Heart left ventricle (tissue), 16 donors: ENCODE measurements around the gene PTPRN2. TPM values are rescaled to one million over a fixed set of nuclear protein-coding genes. Genes with fewer than 3 reads are reported as not detected.

Experiments
- ATAC-seq, 4 donors: fragments of 200-7000 bp; cut with Tn5 transposase; one replicate each; pipeline ENCODE4 v1.9.1; 2020 to 2022; ENCODE audit warnings: moderate library complexity in 4 of 4, mild to moderate bottlenecking in 3 of 4, moderate number of reproducible peaks in 1 of 4
- DNase-seq, 5 donors: peaks; one replicate each; pipeline ENCODE4 v3.0.0-alpha.2; 2020
- H3K27ac ChIP-seq, 12 donors: fragments of 200-600 bp; sonication (generic) in 4 of 12; one replicate each; pipeline versions ENCODE4 v1.5.0 to v1.8.0; 2016 to 2022; ENCODE audit warnings: mild to moderate bottlenecking in 2 of 12
- H3K27me3 ChIP-seq, 9 donors: fragments of 200-600 bp; sonication (generic) in 2 of 9; one replicate each; pipeline versions ENCODE4 v1.5.1 to v1.8.0; 2016 to 2022; ENCODE audit warnings: mild to moderate bottlenecking in 3 of 9
- H3K36me3 ChIP-seq, 9 donors: fragments of 200-600 bp; sonication (generic) in 2 of 9; one replicate each; pipeline versions ENCODE4 v1.5.0 to v1.8.0; 2018 to 2022; ENCODE audit warnings: mild to moderate bottlenecking in 2 of 9
- H3K4me1 ChIP-seq, 12 donors: fragments of 200-600 bp; sonication (generic) in 4 of 12; one replicate each; pipeline versions ENCODE4 v1.5.0 to v1.8.0; 2016 to 2022; ENCODE audit warnings: mild to moderate bottlenecking in 3 of 12
- H3K4me3 ChIP-seq, 12 donors: fragments of 200-600 bp; sonication (generic) in 4 of 12; one replicate each; pipeline versions ENCODE4 v1.5.0 to v1.8.0; 2017 to 2022; ENCODE audit warnings: mild to moderate bottlenecking in 9 of 12, moderate library complexity in 4 of 12
- H3K9me3 ChIP-seq, 12 donors: fragments of 200-600 bp; sonication (generic) in 4 of 12; one replicate each; pipeline versions ENCODE4 v1.5.0 to v1.8.0; 2016 to 2022; ENCODE audit warnings: mild to moderate bottlenecking in 1 of 12
- CTCF ChIP-seq, 12 donors: fragments of 200-600 bp; sonication (generic) in 4 of 12; IDR thresholded peaks; one replicate each; pipeline versions ENCODE4 v1.5.0 to v1.8.0; 2018 to 2022; ENCODE audit warnings: antibody characterized with exemption in 12 of 12, mild to moderate bottlenecking in 5 of 12
- POLR2A ChIP-seq, 2 donors: fragments of 450-650 bp; IDR thresholded peaks; one replicate each; pipeline ENCODE4 v1.6.1; 2017; ENCODE audit warnings: antibody characterized with exemption in 2 of 2, mild to moderate bottlenecking in 2 of 2, moderate library complexity in 2 of 2
- WGBS, 4 donors: extraction: QIAGEN DNeasy Blood & Tissue Kit in 2 of 4; methylation state at CpG; one replicate each; pipeline versions ENCODE4 v1.1.5 to v1.1.7; 2013 to 2018; 5-methylcytosine and 5-hydroxymethylcytosine counted together
- intact Hi-C, 10 donors: fragments of 100-400 bp; cut with DNase I; formaldehyde crosslinking; loops; one replicate each; pipeline versions ENCODE4 v1.11.1 to v1.14.2; 2022
- polyA plus RNA-seq, 2 donors: library from polyadenylated mRNA; stranded (reverse); fragments of 200-250 nt; gene quantifications; one replicate each; pipeline ENCODE4 v1.2.3, GENCODE V29; 2013
- total RNA-seq, 9 donors: library from RNA; depleted of rRNA in 2 of 9; stranded (reverse); fragments of >200 nt in 2 of 9; fragmentation: NEBNext Ultra II Directional in 3 of 9; extraction: Animal tissue kit (Norgen Biotek cat#: 25700) in 3 of 9; gene quantifications; one replicate each; pipeline versions ENCODE4 v1.1.0 to v1.2.4, GENCODE V29; 2016 to 2023
- donor health status: ischemic (EF 13 %, LVEDD 7.1; RV severe dilation, severe dysfunction).
- donor health status: healthy with polysubstance abuse.
- donor health status: DM: no; HTN: yes; CAD: no.
- donor health status: DM: no; HTN: no; CAD: no.
- donor health status: ischemic (EF 25% LVEDD 6.9; RV normal size, moderate dysfunction).
- donor health status: ischemic (EF 25% LVEDD 5.7; RV mildly dilated, moderate dysfunction).
- donor health status: healthy.
- donor health status: DM: yes; HTN: yes; CAD: no.
- donor health status: ischemic (EF 35%, LVEDD 5.7; RV mildly dilated, moderate dysfunction).
- donor health status: nonischemic (EF 11% LVEDD 7.7; RV severe dilation, severe dysfunction).
- donor health status: DM: yes; HTN: yes; CAD: no.
- donor health status: PGD.
- donor health status: ischemic (EF 29% LVEDD 5.4; RV normal size, mild dysfunction).
- donor health status: nonischemic (EF 23%, LVEDD 6.1; RV moderate dilation, normal function).

PTPRN2 gene
- total and polyA plus RNA-seq, 11 donors: 0.61 to 2.3 (median 1.3) TPM

GRCh38 chr7:157652161-157652953, 935.3 kb downstream of the PTPRN2 start:
- intact Hi-C loops: no loop called here
- no peak for ATAC-seq

GRCh38 chr7:157651366-157652160, 936.1 kb downstream of the PTPRN2 start:
- no peak overlapping the region for H3K27ac ChIP-seq
- intact Hi-C loops: no loop called here
- no peak for ATAC-seq
- 71 to 75% (median 73%) methylated on average over 28 of the region's 28 CpGs for WGBS, 4 donors
- no peaks in the 10 kb centered on the region for H3K9me3 ChIP-seq
- DNase-seq: peak in 1 of 5 donors; percentile 32
- H3K4me3 ChIP-seq: no peak overlapping the region
- H3K27me3 ChIP-seq: no peaks in the 10 kb centered on the region
- H3K36me3 ChIP-seq: no peaks in the 10 kb centered on the region
- H3K4me1 ChIP-seq: no peaks in the 10 kb centered on the region
- TF ChIP-seq POLR2A (IDR thresholded peaks at IDR 0.05): no peak
- TF ChIP-seq CTCF (IDR thresholded peaks at IDR 0.05): no peak

More at GRCh38 chr7:157652161-157652953, 935.3 kb downstream of the PTPRN2 start:
- Histone ChIP-seq H3K4me3 (no peak overlapping the region), H3K9me3 (no peaks in the 10 kb centered on the region), H3K4me1 (no peaks in the 10 kb centered on the region), H3K36me3 (no peaks in the 10 kb centered on the region), H3K27me3 (no peaks in the 10 kb centered on the region), H3K27ac (no peak overlapping the region)
- WGBS, 4 donors: 84 to 89% (median 87%) methylated on average over 15 to 18 of the region's 18 CpGs
- DNase-seq: peak in 1 of 5 donors; percentile 21
- no peak for TF ChIP-seq POLR2A (IDR thresholded peaks at IDR 0.05)
- TF ChIP-seq CTCF (IDR thresholded peaks at IDR 0.05): no peak

GRCh38 chr7:157650801-157651200, 936.8 kb downstream of the PTPRN2 start:
- DNase-seq: peak in 1 of 5 donors; percentile 40
- intact Hi-C loops: no loop called here
- no peak overlapping the region for H3K27ac ChIP-seq

More at GRCh38 chr7:157650801-157651200, 936.8 kb downstream of the PTPRN2 start:
- Histone ChIP-seq H3K36me3 (no peaks in the 10 kb centered on the region), H3K9me3 (no peaks in the 10 kb centered on the region), H3K27me3 (no peaks in the 10 kb centered on the region), H3K4me1 (no peaks in the 10 kb centered on the region), H3K4me3 (no peak overlapping the region)
- WGBS, 4 donors: 92 to 96% (median 94%) methylated on average over 15 to 19 of the region's 19 CpGs
- ATAC-seq: no peak
- TF ChIP-seq POLR2A (IDR thresholded peaks at IDR 0.05) (no peak), CTCF (IDR thresholded peaks at IDR 0.05) (no peak)
